CD4-positive, alpha-beta T cell treated with Interleukin-2 at 100 ng/mL for 4 hours (primary cell): ENCODE measurements around the gene C10orf90.

Experiments
- DNase-seq: peaks from one replicate; pipeline ENCODE4 v3.0.0-alpha.2; 2020; ENCODE audit warnings: low spot score

The C10orf90 gene, protein sequence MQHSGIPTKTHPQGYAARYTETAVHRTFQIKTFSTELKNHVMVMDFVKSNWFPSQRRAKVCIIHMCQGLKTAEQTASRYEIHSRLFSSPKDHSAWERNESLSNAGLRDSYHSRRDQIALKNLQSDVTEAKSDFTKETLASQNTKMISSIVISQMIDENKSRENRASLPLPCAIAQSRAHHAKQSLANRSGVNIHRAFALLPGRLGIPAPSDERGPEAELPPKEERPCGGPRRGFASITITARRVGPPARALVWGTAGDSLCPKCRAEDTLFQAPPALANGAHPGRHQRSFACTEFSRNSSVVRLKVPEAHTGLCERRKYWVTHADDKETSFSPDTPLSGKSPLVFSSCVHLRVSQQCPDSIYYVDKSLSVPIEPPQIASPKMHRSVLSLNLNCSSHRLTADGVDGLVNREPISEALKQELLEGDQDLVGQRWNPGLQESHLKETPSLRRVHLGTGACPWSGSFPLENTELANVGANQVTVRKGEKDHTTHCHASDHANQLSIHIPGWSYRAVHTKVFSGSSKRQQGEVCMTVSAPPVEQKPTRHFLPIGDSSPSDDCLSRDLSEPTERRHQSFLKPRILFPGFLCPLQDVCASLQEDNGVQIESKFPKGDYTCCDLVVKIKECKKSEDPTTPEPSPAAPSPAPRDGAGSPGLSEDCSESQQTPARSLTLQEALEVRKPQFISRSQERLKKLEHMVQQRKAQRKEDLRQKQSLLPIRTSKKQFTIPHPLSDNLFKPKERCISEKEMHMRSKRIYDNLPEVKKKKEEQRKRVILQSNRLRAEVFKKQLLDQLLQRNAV

GRCh38 chr10:126670056-126670894 lies at the start of gene C10orf90:
C10orf90 (minus strand) TSS chr10:126670693; CDS start chr10:126670480, 213 bp downstream.
- no peak for DNase-seq

- DNase-seq, result no peak
Observed at GRCh38 chr10:126716366-126716765, 45.9 kb upstream of the C10orf90 start.

DNA sequence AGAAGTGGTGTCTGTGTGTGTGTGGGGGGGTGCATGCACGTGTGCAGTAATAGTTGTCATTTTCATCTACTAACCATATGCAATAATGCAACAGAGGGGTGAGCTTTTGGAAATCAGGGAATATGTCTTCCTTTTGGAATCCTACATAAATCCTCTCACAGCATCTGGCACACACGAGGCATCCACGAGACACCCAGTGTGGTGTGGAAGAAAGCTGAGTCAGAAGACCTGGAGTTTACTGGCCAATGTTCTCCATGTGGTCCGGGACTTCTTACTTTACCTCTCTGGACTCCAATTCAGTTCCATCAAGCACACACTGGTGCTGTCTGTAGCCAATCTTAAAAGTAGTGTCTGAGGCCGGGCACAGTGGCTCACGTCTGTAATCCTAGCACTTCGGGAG lies 43.1 kb upstream of the C10orf90 start:
- no peak for DNase-seq

GRCh38 chr10:126712681-126713080 lies 42.2 kb upstream of the C10orf90 start:
- no peak for DNase-seq

- no peak for DNase-seq
Observed at GRCh38 chr10:126705951-126706565, 35.6 kb upstream of the C10orf90 start.

- no peak for DNase-seq
Observed at GRCh38 chr10:126705131-126705530, 34.6 kb upstream of the C10orf90 start.

DNA sequence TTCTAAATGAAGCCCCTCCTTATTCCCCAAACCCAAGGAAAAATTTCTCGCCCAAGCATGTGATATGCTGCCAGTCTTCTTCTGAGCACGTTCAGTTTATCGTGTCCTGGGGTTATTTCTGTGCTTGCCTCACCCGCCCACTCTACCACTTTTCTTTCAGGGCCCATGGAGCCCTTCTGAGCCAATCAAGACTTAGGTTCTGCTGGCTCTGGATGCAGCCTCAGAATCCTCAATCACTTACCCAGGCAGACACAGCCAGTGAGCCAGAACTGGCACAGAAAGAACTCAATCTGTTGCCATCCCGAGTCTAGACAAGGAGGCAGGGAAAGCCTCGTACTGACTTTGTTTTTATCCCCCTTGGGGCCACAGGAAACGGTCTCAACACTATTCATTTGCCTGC lies 34.2 kb upstream of the C10orf90 start:
- no peak for DNase-seq

GRCh38 chr10:126702181-126702580 lies 31.7 kb upstream of the C10orf90 start:
- DNase-seq, result no peak

- no peak for DNase-seq
Observed at GRCh38 chr10:126701526-126701925, 31.0 kb upstream of the C10orf90 start.

GRCh38 chr10:126696684-126697083 lies 26.2 kb upstream of the C10orf90 start:
- no peak for DNase-seq

DNA sequence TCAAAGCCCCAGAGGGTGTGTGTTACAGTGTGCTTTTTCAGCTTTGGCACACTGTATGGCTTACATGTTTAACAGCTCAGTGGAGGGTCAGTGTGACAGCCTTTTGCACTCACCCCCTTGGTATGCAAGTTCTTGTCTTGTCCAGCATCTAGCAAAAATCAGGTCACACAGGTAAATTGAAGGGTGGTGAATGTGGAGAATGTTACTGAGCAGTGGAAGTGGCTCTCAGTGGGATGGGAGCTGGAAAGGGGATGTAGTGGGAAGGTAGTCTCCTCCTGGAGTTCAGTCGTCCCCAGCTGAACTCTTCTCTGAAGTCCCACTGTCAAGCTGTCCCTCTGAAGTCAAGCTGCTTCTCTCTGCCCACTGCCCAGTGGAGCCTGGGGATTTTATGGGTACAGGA lies 21.0 kb upstream of the C10orf90 start:
- no peak for DNase-seq

GRCh38 chr10:126690534-126690933 lies 20.0 kb upstream of the C10orf90 start:
- no peak for DNase-seq

GRCh38 chr10:126689461-126689994 lies 19.0 kb upstream of the C10orf90 start:
- DNase-seq, result no peak

DNA sequence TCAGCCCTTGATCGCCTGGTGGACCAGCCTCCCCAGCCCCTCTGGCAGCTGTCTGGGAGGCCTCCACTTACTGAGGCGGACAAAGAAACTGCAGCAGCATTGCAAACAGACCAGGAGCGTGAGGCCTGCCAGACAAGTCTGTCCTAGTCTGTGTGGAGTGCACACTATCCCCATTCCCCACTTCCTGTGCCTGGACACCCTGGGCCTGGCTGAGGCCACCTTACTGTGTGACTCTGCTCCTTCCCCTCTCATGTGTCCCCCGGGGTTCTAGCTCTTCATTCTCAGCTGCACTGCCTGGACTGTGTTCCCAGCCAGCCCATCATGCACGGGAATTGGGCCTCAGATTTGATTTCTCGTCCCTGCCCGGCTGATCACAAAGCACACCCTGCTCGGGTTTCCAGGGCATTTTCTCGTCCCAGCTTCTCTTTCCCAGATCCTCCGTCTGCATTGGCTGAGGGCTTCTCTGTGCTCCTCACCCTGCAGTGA lies 16.7 kb upstream of the C10orf90 start:
- DNase-seq, result no peak

- no peak for DNase-seq
Observed at GRCh38 chr10:126686719-126687118, 16.2 kb upstream of the C10orf90 start.

DNA sequence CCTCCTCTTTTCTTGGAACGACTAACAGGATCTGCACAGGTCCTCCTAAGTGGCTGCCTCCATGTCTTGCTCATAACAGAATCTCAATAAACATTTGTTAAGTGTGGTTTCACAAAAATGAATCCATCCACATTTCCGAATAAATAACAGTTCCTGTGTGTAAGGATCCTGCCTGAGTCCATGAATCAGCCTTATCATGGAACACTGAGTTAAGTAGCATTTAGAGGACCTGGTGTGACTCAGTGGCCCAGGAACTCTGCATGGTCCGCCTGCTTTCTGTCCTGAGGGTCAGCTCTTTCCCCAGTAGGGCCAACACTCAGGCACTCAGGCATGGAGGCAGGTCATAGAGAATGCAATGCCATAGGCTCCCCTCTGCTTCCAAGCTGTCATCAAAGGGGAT lies 15.8 kb upstream of the C10orf90 start:
- DNase-seq, result no peak

- no peak for DNase-seq
Observed at GRCh38 chr10:126685756-126686155, 15.3 kb upstream of the C10orf90 start.

DNA sequence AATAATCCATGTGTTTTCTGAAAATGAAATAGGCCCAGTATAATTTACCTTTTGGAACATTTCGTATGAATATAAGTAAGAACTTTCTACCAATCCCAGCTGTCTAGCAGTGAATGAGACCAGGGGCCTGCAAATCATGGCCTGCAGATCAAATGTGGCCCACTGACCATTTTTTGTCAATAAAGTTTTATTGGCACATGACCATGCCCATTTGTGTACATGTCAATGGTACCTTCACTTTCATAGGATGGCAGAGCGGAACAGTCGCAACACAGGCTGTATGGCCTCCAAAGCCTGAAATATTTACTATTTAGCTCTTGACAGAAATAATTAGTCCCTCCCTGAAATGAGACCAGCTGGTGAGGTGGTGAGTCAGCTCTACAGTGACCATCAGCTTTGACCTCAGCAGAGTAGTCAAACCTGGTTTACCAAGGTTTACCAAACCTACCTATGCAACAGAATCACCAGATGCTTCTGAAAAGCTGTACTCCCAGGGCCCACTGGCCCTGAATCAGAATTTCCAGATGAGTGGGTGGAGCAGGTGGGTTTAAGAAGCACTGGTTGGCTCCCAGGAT lies 13.8 kb upstream of the C10orf90 start:
- no peak for DNase-seq

- no peak for DNase-seq
Observed at GRCh38 chr10:126683466-126683865, 13.0 kb upstream of the C10orf90 start.

GRCh38 chr10:126675656-126676438 lies 5.4 kb upstream of the C10orf90 start:
- no peak for DNase-seq
